Erythroblast (primary cell): ENCODE data around the gene VAMP3.

Experiments
- GATA1 ChIP-seq: IDR thresholded peaks from 2 replicates; pipeline ENCODE4 v1.6.1; 2011; ENCODE audit warnings: low read depth, mild to moderate bottlenecking, control low read depth, low read length, moderate library complexity
- POLR2A ChIP-seq: IDR thresholded peaks from 2 replicates; pipeline ENCODE4 v1.6.1; 2011; ENCODE audit warnings: mild to moderate bottlenecking, low read length

DNA sequence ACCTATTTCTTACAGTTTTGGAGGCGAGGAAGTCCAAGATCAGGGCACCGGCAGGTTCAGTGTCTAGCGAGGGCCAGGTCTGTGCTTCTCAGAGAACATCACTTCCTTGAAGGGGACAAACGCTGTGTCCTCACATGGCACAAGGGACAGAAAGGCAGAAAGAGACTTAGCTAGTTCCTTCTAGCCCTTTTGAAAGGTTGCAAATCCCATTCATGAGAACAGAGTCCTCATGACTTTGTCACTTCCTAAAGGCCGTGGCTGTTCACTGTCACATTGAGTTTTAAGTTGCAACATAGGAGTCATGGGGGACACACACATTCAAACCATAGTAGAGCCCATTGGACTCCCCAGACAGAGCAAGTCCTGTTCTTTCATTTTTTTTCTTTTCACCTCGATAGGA lies 40.4 kb downstream of the VAMP3 start:
- no peak for TF ChIP-seq POLR2A
- no peak for TF ChIP-seq GATA1
